Suprapubic skin (tissue), 3 donors: ENCODE results near the gene KRTAP9-9.
"Not testable (repeated sequence)": the region's sequence is repeated elsewhere in the genome, so short reads cannot be mapped to it uniquely, and the experiment has no call there.

ENCODE experiments used
- CTCF ChIP-seq, 2 donors: fragments of 200-600 bp in 1 of 2; fragments of 450-650 bp in 1 of 2; sonication (generic) in 1 of 2; IDR thresholded peaks; one replicate each; pipeline ENCODE4 v1.5.1; 2016 to 2019; ENCODE audit warnings: antibody characterized with exemption in 2 of 2, mild to moderate bottlenecking in 1 of 2, moderate library complexity in 1 of 2
- EP300 ChIP-seq: sonication (generic); formaldehyde crosslinking; IDR thresholded peaks from one replicate; pipeline ENCODE4 v1.6.1; 2017; ENCODE audit warnings: antibody characterized with exemption
- POLR2A ChIP-seq, 2 donors: fragments of 450-650 bp; IDR thresholded peaks; one replicate each; pipeline ENCODE4 v1.6.1; 2017; ENCODE audit warnings: antibody characterized with exemption in 2 of 2, mild to moderate bottlenecking in 2 of 2, moderate library complexity in 2 of 2

DNA sequence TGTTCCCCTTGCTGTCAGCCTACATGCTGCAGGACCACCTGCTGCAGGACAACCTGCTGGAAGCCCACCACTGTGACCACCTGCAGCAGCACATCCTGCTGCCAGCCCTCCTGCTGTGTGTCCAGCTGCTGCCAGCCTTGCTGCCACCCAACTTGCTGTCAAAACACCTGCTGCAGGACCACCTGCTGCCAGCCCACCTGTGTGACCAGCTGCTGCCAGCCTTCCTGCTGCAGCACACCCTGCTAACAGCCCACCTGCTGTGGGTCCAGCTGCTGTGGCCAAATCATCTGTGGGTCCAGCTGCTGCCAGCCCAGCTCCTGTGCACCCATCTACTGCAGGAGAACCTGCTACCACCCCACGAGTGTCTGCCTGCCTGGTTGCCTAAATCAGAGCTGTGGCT lies 16.1 kb downstream of the KRTAP9-9 start:
- not testable (repeated sequence) for TF ChIP-seq POLR2A (IDR thresholded peaks at IDR 0.05); CTCF (IDR thresholded peaks at IDR 0.05); EP300
